Natural killer cell (primary cell): ENCODE data around the gene PTPN7. TPM values are rescaled to one million over a fixed set of nuclear protein-coding genes. Genes with fewer than 3 reads are reported as not detected.
A peak's percentile ranks its signal among the peaks of the same experiment; 100 is the strongest.
"Not testable (repeated sequence)": the region's sequence is repeated elsewhere in the genome, so short reads cannot be mapped to it uniquely, and the experiment has no call there.

ENCODE experiments used
- ATAC-seq, 3 donors: fragments of 150-1000 bp in 2 of 3; fragments of 200-7000 bp in 1 of 3; cut with Tn5 transposase; 1 replicate in 1 of 3; 2 replicates in 2 of 3; pipeline ENCODE4 v1.10.0; 2021; ENCODE audit warnings: mild to moderate bottlenecking in 2 of 3, moderate library complexity in 2 of 3
- DNase-seq, 2 donors: peaks; one replicate each; pipeline versions ENCODE4 v3.0.0 to v3.0.0-alpha.2; 2013 to 2021; ENCODE audit warnings: mixed read lengths in 1 of 2
- H3K27ac ChIP-seq: one replicate; pipeline ENCODE4 v1.5.1; 2013; ENCODE audit warnings: mild to moderate bottlenecking, low read length
- H3K27me3 ChIP-seq: one replicate; pipeline ENCODE4 v1.6.1; 2013; ENCODE audit warnings: low read length; ENCODE audit not compliant: control insufficient read depth, insufficient read depth
- H3K36me3 ChIP-seq: one replicate; pipeline ENCODE4 v1.6.1; 2013; ENCODE audit warnings: low read length; ENCODE audit not compliant: control insufficient read depth, insufficient read depth
- H3K4me1 ChIP-seq: one replicate; pipeline ENCODE4 v1.6.1; 2013; ENCODE audit warnings: low read length; ENCODE audit not compliant: control insufficient read depth, insufficient read depth
- H3K4me3 ChIP-seq: one replicate; pipeline ENCODE4 v1.5.1; 2013; ENCODE audit warnings: low read length
- H3K9me3 ChIP-seq: one replicate; pipeline ENCODE4 v1.6.1; 2013; ENCODE audit warnings: low read length; ENCODE audit not compliant: control insufficient read depth, insufficient read depth
- H3K27ac Mint-ChIP-seq, 2 donors: one replicate each; pipeline ENCODE4 v1.8.0; 2022; ENCODE audit warnings: mild to moderate bottlenecking in 2 of 2, mixed read lengths in 2 of 2, moderate library complexity in 1 of 2
- H3K27me3 Mint-ChIP-seq, 2 donors: one replicate each; pipeline ENCODE4 v1.8.0; 2022; ENCODE audit warnings: low read depth in 2 of 2, mixed read lengths in 2 of 2
- H3K36me3 Mint-ChIP-seq: one replicate; pipeline ENCODE4 v1.8.0; 2022; ENCODE audit warnings: mixed read lengths
- H3K4me1 Mint-ChIP-seq, 2 donors: one replicate each; pipeline ENCODE4 v1.8.0; 2022; ENCODE audit warnings: mixed read lengths in 2 of 2
- H3K4me3 Mint-ChIP-seq: one replicate; pipeline ENCODE4 v1.8.0; 2022; ENCODE audit warnings: mild to moderate bottlenecking, moderate library complexity, mixed read lengths
- H3K9me3 Mint-ChIP-seq, 2 donors: one replicate each; pipeline ENCODE4 v1.8.0; 2022; ENCODE audit warnings: mixed read lengths in 2 of 2
- CTCF ChIP-seq: fragments of 200-600 bp; IDR thresholded peaks from one replicate; pipeline ENCODE4 v1.8.0; 2022; ENCODE audit warnings: antibody characterized with exemption
- WGBS: methylation state at CpG from one replicate; pipeline ENCODE4 v1.1.7; 2013; ENCODE audit warnings: missing lambda C conversion rate; ENCODE audit not compliant: insufficient coverage; 5-methylcytosine and 5-hydroxymethylcytosine counted together
- intact Hi-C: fragments of 100-400 bp; cut with micrococcal nuclease; formaldehyde crosslinking; loops from one replicate; pipeline ENCODE4 v1.14.2; 2022
- total RNA-seq, 4 donors: library from RNA; stranded (reverse); fragments of 120-200 nt in 1 of 4; gene quantifications; one replicate each; pipeline versions ENCODE4 v1.2.3 to v1.2.4, GENCODE V29; 2013 to 2022

The PTPN7 gene
- total RNA-seq, 3 donors from 2014 or later (not counting 1 experiment from before 2014, with no cell fraction given), result 144 to 241 (median 196) TPM

- intact Hi-C loops, result no loop called here
- Histone ChIP-seq H3K4me1 (peaks cover 28% of the 10 kb centered on the region), H3K36me3 (peaks cover 37% of the 10 kb centered on the region), H3K9me3 (no peaks in the 10 kb centered on the region), H3K27ac (no peak overlapping the region), H3K4me3 (no peak overlapping the region), H3K27me3 (no peaks in the 10 kb centered on the region)
- TF ChIP-seq CTCF, result no peak
- DNase-seq (no peak), ATAC-seq (no peak)
- Mint-ChIP-seq H3K36me3 (peaks cover 10% of the 10 kb centered on the region), H3K4me3 (no peak overlapping the region), H3K9me3 (no peaks in the 10 kb centered on the region), H3K27ac (peak overlapping the region; percentile 22 to 68), H3K4me1 (peaks cover 32 to 36% of the 10 kb centered on the region in 2 donors), H3K27me3 (no peaks in the 10 kb centered on the region)
- 69% methylated on average over 3 of the region's 3 CpGs for WGBS
Observed at GRCh38 chr1:202146993-202147392, 13.4 kb downstream of the PTPN7 start.

DNA sequence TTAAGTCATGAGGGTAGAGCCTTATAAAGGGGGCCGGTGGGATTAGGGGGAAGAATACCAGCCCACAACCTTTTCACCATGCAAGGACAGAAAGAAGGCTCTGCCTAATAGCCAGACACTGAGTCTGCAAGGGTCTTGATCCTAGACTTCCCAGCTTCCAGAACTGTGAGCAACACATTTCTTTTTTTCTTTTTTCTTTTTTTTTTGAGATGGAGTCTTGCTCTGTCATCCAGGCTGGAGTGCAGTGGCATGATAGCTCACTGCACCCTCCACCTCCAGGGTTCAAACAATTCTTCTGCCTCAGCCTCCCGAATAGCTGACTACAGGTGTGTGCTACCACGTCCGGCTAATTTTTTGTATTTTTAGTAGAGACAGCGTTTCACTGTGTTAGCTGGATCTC, 14.1 kb downstream of the PTPN7 start:
- H3K4me3 ChIP-seq, result no peak overlapping the region
- 89% methylated on average over 4 of the region's 5 CpGs for WGBS
- Mint-ChIP-seq H3K36me3 (peaks cover 7% of the 10 kb centered on the region), H3K4me1 (peaks cover 33 to 37% of the 10 kb centered on the region in 2 donors), H3K27me3 (no peaks in the 10 kb centered on the region), H3K27ac (peak overlapping the region; percentile 22 to 68), H3K9me3 (no peaks in the 10 kb centered on the region), H3K4me3 (peak overlapping the region; percentile 60)
- ATAC-seq, result no peak
- H3K9me3 ChIP-seq, result no peaks in the 10 kb centered on the region
- peaks cover 28% of the 10 kb centered on the region for H3K4me1 ChIP-seq
- H3K27me3 ChIP-seq, result no peaks in the 10 kb centered on the region
- H3K27ac ChIP-seq, result no peak overlapping the region
- intact Hi-C loops, result no loop called here
- peaks cover 31% of the 10 kb centered on the region for H3K36me3 ChIP-seq
- DNase-seq, result no peak
- no peak for TF ChIP-seq CTCF

DNA sequence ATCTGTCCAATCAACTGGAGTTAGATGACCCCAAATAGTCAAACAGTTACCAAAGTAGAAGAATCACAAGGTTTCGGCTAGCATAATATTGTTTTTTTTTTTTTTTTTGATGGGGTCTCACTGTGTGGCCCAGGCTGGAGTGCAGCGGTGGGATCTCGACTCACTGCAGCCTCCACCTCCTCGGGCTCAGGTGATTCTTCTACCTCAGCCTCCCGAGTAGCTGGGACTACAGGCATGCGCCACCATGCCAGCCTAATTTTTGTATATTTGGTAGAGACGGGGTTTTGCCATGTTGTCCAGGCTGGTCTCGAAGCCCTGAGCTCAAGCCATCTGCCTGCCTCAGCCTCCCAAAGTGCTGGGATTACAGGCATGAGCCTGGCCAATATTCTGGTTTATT, 14.7 kb downstream of the PTPN7 start:
- H3K27ac ChIP-seq, H3K4me3 ChIP-seq, H3K9me3 Mint-ChIP-seq, DNase-seq, ATAC-seq, H3K27me3 ChIP-seq, H3K36me3 Mint-ChIP-seq, H3K9me3 ChIP-seq, H3K27me3 Mint-ChIP-seq, intact Hi-C loops: not testable (repeated sequence)
- Mint-ChIP-seq H3K4me1 (peaks cover 27 to 36% of the 10 kb centered on the region in 2 donors), H3K4me3 (peak overlapping the region; percentile 88), H3K27ac (peak overlapping the region; percentile 75 to 96)
- 87% methylated on average over 7 of the region's 8 CpGs for WGBS
- Histone ChIP-seq H3K36me3 (peaks cover 25% of the 10 kb centered on the region), H3K4me1 (peaks cover 28% of the 10 kb centered on the region)

DNA sequence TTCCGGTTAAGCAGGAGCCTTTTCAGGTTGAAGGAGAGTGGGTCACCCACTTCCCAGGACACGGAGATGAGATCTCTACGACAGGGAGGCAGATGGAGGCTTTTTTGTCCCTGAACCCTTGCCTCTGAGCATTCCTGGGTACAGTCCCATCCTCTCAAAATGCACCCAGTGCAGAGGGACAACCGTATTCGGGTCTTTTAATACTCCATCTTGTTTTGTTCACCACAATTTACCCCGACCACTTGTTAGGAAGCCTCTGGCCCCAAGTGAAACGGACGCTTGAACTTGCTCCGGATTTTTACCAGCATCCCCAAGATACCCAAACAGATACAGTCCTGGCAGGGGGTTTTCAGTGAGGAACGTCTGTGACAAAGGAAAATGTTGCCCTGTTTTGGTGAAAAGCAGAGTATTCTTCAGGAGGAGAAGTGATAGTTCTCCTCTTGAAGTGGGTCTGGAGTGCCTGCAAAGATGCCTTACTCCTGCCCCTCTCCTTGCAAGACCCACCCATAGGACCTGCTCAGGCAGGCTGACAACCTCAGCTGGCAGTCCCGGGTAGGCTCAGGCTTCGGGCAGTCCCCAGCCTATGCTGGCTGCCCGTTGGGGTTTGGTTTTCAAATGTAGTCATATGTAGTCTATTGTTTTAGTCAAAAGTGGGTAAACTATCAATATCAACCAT, 15.2 kb downstream of the PTPN7 start:
- H3K4me3 ChIP-seq, result peak overlapping the region; percentile 40
- H3K4me3 Mint-ChIP-seq, result peak overlapping the region; percentile 88
- intact Hi-C loops, result no loop called here
- H3K9me3 ChIP-seq, result no peaks in the 10 kb centered on the region
- no peaks in the 10 kb centered on the region for H3K36me3 Mint-ChIP-seq
- TF ChIP-seq CTCF, result no peak
- ATAC-seq (peak in 1 of 3 donors; percentile 21), DNase-seq (peak in 1 of 2 donors; percentile 52)
- H3K27ac ChIP-seq, result peak overlapping the region; percentile 42
- H3K27ac Mint-ChIP-seq, result peak overlapping the region; percentile 75 to 96
- peaks cover 25 to 38% of the 10 kb centered on the region in 2 donors for H3K4me1 Mint-ChIP-seq
- peaks cover 20% of the 10 kb centered on the region for H3K36me3 ChIP-seq
- WGBS, result 0% methylated on average over 11 of the region's 13 CpGs
- H3K9me3 Mint-ChIP-seq, result no peaks in the 10 kb centered on the region
- peaks cover 28% of the 10 kb centered on the region for H3K4me1 ChIP-seq
- no peaks in the 10 kb centered on the region for H3K27me3 Mint-ChIP-seq
- no peaks in the 10 kb centered on the region for H3K27me3 ChIP-seq
